Fibroblast of the aortic adventitia (primary cell): Measurements from ENCODE around the gene RPS6KA1. TPM values are rescaled to one million over a fixed set of nuclear protein-coding genes. Genes with fewer than 3 reads are reported as not detected.

Experiments used
- DNase-seq: peaks from one replicate; pipeline ENCODE4 v3.0.0-alpha.2; 2010; ENCODE audit warnings: low read depth
- H3K4me3 ChIP-seq: 2 replicates; pipeline ENCODE4 v1.5.1; 2011; ENCODE audit warnings: low read depth, mild to moderate bottlenecking, control low read depth, low read length, moderate library complexity
- CTCF ChIP-seq: IDR thresholded peaks from 2 replicates; pipeline ENCODE4 v1.5.1; 2011; ENCODE audit warnings: mild to moderate bottlenecking, low read length, control low read depth, inconsistent platforms; ENCODE audit not compliant: insufficient read depth
- total RNA-seq: library from RNA; depleted of rRNA; stranded (reverse); fragments of >200 nt; gene quantifications from 2 replicates; pipeline ENCODE4 v1.2.3, GENCODE V29; 2012; ENCODE audit warnings: low replicate concordance

The RPS6KA1 gene
- total RNA-seq, 1 donor = 1.3 TPM

GRCh38 chr1:26520339-26520738 lies 9.2 kb upstream of the RPS6KA1 start:
- no peak for DNase-seq
- H3K4me3 ChIP-seq = no peak overlapping the region
- TF ChIP-seq CTCF = no peak

GRCh38 chr1:26521669-26522030 lies 7.9 kb upstream of the RPS6KA1 start:
- no peak overlapping the region for H3K4me3 ChIP-seq
- TF ChIP-seq CTCF = no peak
- no peak for DNase-seq

- TF ChIP-seq CTCF = no peak
- DNase-seq = no peak
- no peak overlapping the region for H3K4me3 ChIP-seq
These were observed 7.5 kb upstream of the RPS6KA1 start for GRCh38 chr1:26522073-26522472.

- no peak for TF ChIP-seq CTCF
- H3K4me3 ChIP-seq = no peak overlapping the region
- no peak for DNase-seq
These were observed 5.4 kb upstream of the RPS6KA1 start for GRCh38 chr1:26524181-26524580.

GRCh38 chr1:26526287-26526686 lies 3.3 kb upstream of the RPS6KA1 start:
- no peak for DNase-seq
- TF ChIP-seq CTCF = no peak
- H3K4me3 ChIP-seq = no peak overlapping the region

GRCh38 chr1:26529405-26529654 lies 231 bp upstream of the RPS6KA1 start:
- peak overlapping the region; percentile 62 for H3K4me3 ChIP-seq
- TF ChIP-seq CTCF = no peak
- no peak for DNase-seq

- TF ChIP-seq CTCF = no peak
- no peak for DNase-seq
- H3K4me3 ChIP-seq = peak overlapping the region; percentile 62
These were observed 891 bp downstream of the RPS6KA1 start for GRCh38 chr1:26530410-26530894.
